Activated T-helper 2 cell treated with anti-CD3 and anti-CD28 coated beads, Interferon-gamma antibody, Interleukin-2, Interleukin-4, amounts not matched to agents 10 μg/mL and 5 μg/mL and 100 μg/mL, durations not matched to agents 14 hours and 24 hours and 36 hours (primary cell): ENCODE measurements around the gene SAMD1. TPM values are rescaled to one million over a fixed set of nuclear protein-coding genes. Genes with fewer than 3 reads are reported as not detected.

Experiments
- DNase-seq: peaks from one replicate; pipeline ENCODE4 v3.0.0; 2021; ENCODE audit warnings: low spot score
- H3K27ac Mint-ChIP-seq: one replicate; pipeline ENCODE4 v1.8.0; 2021; ENCODE audit warnings: mixed read lengths
- H3K27me3 Mint-ChIP-seq: one replicate; pipeline ENCODE4 v1.8.0; 2021; ENCODE audit warnings: low read depth, mixed read lengths
- H3K36me3 Mint-ChIP-seq: one replicate; pipeline ENCODE4 v1.8.0; 2021; ENCODE audit warnings: low read depth, mixed read lengths
- H3K4me1 Mint-ChIP-seq: one replicate; pipeline ENCODE4 v1.8.0; 2021; ENCODE audit warnings: low read depth, mixed read lengths
- H3K4me3 Mint-ChIP-seq: one replicate; pipeline ENCODE4 v1.8.0; 2021; ENCODE audit warnings: low read depth, mild to moderate bottlenecking, moderate library complexity, mixed read lengths
- H3K9me3 Mint-ChIP-seq: one replicate; pipeline ENCODE4 v1.8.0; 2021; ENCODE audit warnings: mixed read lengths
- intact Hi-C: fragments of 100-400 bp; cut with micrococcal nuclease; formaldehyde crosslinking; loops from one replicate; pipeline ENCODE4 v1.15.1; 2023
- total RNA-seq: library from RNA; stranded (reverse); gene quantifications from 2 replicates; pipeline ENCODE4 v1.2.3, GENCODE V29; 2022

The SAMD1 gene
- 131 and 136 TPM in 2 replicates for total RNA-seq

DNA sequence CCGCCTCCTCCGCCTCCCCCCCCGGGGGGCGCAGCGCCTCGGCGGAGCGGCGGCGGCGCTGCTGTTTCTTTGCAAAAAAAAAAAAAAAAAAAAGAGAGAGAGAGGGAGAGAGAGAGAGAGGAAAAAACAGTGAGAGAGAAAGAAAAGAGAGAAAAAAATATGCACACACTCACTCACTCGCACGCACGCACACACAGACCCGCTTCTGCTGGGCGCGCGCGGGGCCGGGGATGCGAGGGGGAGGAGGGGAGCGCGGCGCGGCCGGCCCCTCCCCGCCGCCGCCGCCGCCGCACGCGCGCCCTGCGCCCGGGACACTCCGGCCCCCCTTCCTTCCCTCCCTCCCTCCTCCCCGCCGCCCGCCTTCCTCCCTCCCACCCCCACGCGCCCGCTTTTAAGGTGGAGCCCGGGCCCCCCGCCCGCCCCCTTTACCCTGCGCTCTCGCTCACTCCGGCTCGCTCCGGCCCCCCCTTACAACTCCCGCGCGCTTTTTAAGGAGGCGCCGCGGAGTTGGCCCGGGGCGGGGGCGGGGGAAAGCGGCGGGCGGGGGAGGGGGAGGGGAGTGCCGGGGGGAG, at the start of gene SAMD1:
SAMD1 (minus strand) TSS at position 243 of the 572 bp plus-strand sequence.
- intact Hi-C loops: loop anchor here (1.0 to 2.0 kb wide), 3 partner anchors 9 to 46 kb away; partner anchors contain the start of genes ASF1B and MISP3
- Mint-ChIP-seq H3K27me3 (no peaks in the 10 kb centered on the region), H3K36me3 (peaks cover 49% of the 10 kb centered on the region), H3K9me3 (peaks cover 16% of the 10 kb centered on the region), H3K27ac (peak within 1 kb of the TSS; percentile 99), H3K4me3 (peak within 1 kb of the TSS; percentile 99), H3K4me1 (peaks cover 11% of the 10 kb centered on the region)
- DNase-seq: peak; percentile 74

DNA sequence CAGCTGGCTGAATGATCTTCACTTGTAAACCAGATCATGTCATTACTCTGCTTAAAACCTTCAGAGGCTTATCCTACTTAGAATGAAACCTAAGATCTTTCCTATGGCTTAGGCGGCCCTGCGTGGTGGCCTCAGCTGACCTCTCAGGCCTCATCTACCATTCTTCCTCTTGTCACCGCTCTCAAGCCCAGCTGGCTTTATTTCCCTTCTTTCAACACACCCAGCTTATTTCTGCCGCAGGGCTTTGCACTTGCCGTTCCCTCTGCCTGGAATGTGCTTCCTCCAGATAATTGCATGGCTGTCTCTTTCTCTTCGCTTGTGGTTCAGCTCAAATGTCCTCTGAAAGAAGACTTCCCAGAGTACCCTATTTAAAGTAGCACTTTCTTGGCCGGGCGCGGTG, 49.4 kb upstream of the SAMD1 start:
- intact Hi-C loops: loop anchor here (5.0 kb wide), 4 partner anchors 57 to 227 kb away; partner anchors contain the start of gene MISP3
- Mint-ChIP-seq H3K4me3 (no peak overlapping the region), H3K9me3 (no peaks in the 10 kb centered on the region), H3K4me1 (peaks cover 30% of the 10 kb centered on the region), H3K27ac (peak overlapping the region; percentile 22), H3K36me3 (peaks cover 15% of the 10 kb centered on the region), H3K27me3 (no peaks in the 10 kb centered on the region)
- no peak for DNase-seq

DNA sequence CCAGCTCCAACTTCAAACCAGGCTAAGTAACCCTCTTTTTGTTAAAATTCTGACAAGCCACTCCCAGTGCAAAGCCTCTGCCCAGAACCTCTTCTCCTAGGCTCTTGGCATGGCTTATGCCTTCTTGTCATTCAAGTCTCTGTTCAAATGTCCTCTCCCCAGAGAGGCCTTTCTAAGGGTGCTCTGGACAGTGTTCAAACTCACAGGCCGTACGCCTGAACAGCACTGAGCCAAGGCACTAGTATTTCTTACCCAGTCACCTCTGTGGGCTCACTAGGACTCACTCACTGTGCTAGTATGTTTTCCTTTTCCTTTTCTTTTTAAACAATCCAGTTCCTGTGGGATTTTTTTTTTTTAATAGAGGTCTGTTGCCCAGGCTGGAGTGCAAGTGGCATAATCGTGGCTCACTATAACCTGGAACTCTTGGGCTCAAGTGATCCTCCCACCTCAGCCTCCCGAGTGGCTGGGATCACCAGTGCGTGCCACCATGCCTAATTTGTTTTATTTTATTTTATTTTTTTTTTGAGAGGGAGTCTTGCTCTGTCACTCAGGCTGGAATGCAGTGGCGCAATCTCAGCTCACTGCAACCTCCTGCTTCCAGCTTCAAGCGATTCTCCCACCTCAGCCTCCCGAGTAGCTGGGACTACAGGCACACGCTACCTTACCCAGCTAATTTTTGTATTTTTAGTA, 48.2 kb upstream of the SAMD1 start:
- peak overlapping the region; percentile 50 for H3K27ac Mint-ChIP-seq
- intact Hi-C loops: loop anchor here (5.0 kb wide), 4 partner anchors 59 to 229 kb away; partner anchors contain the start of gene MISP3
- DNase-seq: no peak
- H3K27me3 Mint-ChIP-seq: no peaks in the 10 kb centered on the region
- peaks cover 37% of the 10 kb centered on the region for H3K4me1 Mint-ChIP-seq
- peak overlapping the region; percentile 64 for H3K4me3 Mint-ChIP-seq
- peaks cover 25% of the 10 kb centered on the region for H3K36me3 Mint-ChIP-seq
- no peaks in the 10 kb centered on the region for H3K9me3 Mint-ChIP-seq

DNA sequence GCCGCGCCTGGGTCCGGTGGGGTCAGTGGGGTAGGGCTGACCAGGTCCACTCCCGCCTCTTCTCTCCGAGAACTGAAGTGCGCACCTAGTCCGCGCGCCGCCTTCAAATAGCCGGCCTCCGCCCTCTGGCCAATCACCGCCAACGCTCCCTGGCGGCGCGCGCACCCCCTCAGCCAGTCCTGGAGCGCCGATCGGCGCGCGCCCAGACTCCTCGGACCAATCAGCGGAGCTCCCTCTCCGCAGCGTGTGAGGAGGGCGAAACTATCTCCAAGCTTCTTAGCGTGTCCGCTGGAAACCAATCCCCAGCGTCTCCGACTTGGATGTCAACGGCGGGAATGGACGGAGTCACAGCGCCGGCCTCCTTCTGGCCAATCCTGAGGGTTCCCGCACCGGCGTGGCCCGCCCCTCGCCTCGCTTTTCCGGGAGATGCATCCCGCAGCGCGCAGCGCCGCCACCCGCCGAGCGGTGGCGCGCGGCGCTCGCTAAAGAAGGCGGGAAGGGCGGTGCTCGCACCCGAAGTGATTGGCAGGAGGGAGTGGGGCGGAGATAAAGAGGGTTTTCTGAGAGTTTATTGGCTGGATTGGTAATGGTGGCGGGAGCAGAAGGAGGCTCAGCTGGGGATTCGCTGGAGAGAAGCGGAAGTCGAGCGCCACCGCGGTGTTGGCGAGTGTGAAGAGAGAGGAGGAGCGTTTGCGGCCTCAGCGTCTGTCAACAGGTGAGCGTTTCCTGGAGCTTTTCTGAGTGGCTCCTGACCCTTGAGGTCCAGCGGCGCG, 46.1 kb upstream of the SAMD1 start, which contains the start of gene ASF1B:
ASF1B (minus strand) TSS at position 81 of the 773 bp plus-strand sequence. CDS start 133 bp downstream, outside the sequence.
- DNase-seq: peak; percentile 99
- H3K27ac Mint-ChIP-seq: peak within 1 kb of the TSS; percentile 98
- no peaks in the 10 kb centered on the region for H3K9me3 Mint-ChIP-seq
- H3K4me3 Mint-ChIP-seq: peak within 1 kb of the TSS; percentile 99
- no peaks in the 10 kb centered on the region for H3K27me3 Mint-ChIP-seq
- peaks cover 36% of the 10 kb centered on the region for H3K36me3 Mint-ChIP-seq
- H3K4me1 Mint-ChIP-seq: peaks cover 30% of the 10 kb centered on the region
- intact Hi-C loops: loop anchor here (1.0 to 5.0 kb wide), 12 partner anchors 19 to 362 kb away; partner anchors contain the start of genes C19orf53, DDX39A, MISP3 and PRKACA

DNA sequence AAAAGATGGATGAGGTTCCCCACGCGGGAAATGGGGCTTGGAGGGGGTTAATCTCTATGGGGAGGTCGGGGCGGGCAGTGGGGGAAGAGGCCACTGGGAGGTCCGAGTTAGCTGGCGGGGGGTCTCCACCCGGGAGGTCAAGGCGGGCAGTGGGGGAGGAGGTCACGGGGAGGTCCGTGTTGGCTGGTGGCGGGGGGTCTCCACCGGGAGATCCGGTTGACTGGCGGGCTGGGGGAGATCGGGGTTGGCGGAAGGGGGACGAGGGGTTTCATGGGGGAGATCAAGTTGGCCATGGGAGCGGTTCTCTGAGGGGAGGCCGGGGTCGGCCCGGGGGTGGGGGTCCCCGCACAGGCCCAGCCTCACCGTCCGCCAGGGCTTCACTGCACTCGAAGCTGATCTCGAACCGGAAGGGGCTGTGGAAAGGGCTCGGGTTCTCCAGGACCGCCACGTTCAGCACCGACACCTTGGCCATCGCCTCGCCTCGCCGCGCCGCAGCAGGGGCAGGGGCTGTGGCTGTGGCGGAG, 45.5 kb upstream of the SAMD1 start:
- Mint-ChIP-seq H3K27me3 (no peaks in the 10 kb centered on the region), H3K27ac (peak overlapping the region; percentile 98), H3K4me1 (peaks cover 26% of the 10 kb centered on the region), H3K9me3 (no peaks in the 10 kb centered on the region), H3K36me3 (peaks cover 36% of the 10 kb centered on the region), H3K4me3 (peak overlapping the region; percentile 99)
- DNase-seq: no peak
- intact Hi-C loops: loop anchor here (2.0 to 5.0 kb wide), 10 partner anchors 45 to 361 kb away; partner anchors contain the start of genes C19orf53, DDX39A, MISP3 and SAMD1

DNA sequence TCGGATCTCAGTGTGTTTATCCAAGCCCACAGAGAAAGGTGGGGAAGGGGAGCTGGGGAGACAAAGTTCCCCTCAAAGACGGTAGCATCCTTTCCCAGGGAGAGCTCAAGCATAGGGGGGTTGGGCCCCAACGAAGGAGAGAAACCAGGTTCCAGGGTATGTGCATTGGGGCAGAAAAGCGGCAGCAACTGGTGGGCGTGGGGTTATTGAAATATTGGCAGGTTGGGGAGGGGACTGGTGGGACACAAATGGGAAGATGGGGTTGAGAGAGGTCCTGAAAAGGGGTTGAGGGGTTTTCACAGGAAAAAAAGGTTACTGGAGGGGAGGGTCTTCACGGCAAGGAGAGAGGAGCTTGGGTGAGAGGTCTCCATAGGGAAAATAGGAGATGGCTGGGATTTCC, 44.8 kb upstream of the SAMD1 start:
- intact Hi-C loops: loop anchor here (5.0 kb wide), 4 partner anchors 62 to 232 kb away; partner anchors contain the start of gene MISP3
- Mint-ChIP-seq H3K27me3 (no peaks in the 10 kb centered on the region), H3K9me3 (no peaks in the 10 kb centered on the region)

DNA sequence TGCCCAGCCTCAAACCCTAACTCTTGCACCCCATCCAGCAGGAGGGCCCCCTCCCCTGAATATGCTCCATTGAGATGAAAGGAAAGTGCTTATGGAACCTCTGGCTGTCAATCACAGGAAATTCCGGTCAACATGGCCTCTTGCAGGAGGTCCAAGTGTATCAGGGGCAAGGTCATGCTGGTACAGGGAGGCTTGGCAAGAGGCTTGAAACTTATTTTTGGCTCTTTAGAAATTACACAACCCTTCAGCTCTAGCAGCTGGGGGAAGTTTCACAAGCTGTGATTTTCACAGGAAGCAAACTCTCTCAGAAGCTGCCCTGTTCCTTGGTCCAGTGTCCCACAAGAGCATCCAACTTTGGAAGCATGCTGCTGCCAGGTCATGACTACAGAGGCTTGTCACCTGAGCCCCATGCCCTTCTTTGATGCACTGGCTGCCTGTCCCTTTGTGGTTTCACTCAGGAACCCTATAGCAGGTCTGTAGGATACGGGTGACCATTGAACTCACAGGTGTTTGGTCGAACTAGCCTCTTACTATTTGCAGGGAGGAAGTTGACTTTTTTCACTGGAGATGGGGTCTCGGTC, 37.5 kb upstream of the SAMD1 start:
- Mint-ChIP-seq H3K27me3 (no peaks in the 10 kb centered on the region), H3K4me1 (no peaks in the 10 kb centered on the region), H3K36me3 (peaks cover 48% of the 10 kb centered on the region), H3K4me3 (no peak overlapping the region), H3K27ac (no peak overlapping the region), H3K9me3 (no peaks in the 10 kb centered on the region)
- intact Hi-C loops: no loop called here
- DNase-seq: no peak

More for the DNA sequence above, 44.8 kb upstream of the SAMD1 start:
- H3K4me3 Mint-ChIP-seq: peak overlapping the region; percentile 99
- peaks cover 24% of the 10 kb centered on the region for H3K4me1 Mint-ChIP-seq
- peaks cover 34% of the 10 kb centered on the region for H3K36me3 Mint-ChIP-seq
- no peak for DNase-seq
- peak overlapping the region; percentile 78 for H3K27ac Mint-ChIP-seq

DNA sequence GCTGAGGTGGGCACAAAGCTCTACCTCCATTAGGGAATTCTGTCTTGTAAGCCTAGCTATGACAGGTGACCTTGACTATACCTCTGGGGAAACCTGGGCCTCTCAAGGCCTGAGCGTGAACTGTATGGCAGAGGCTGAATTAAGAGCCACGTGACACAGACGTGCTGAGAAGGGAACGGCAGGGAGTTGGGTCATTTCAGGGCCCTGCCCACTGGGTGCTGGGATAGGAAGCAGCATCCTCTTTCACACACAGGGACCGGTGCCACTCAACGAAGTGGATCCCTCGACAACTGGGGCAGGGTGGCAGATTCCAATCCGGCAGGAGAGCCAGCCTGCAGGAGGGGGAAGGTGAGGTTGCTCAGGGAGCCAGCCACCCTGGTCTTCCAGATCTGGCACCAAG, 36.6 kb upstream of the SAMD1 start:
- intact Hi-C loops: no loop called here
- peaks cover 50% of the 10 kb centered on the region for H3K36me3 Mint-ChIP-seq

DNA sequence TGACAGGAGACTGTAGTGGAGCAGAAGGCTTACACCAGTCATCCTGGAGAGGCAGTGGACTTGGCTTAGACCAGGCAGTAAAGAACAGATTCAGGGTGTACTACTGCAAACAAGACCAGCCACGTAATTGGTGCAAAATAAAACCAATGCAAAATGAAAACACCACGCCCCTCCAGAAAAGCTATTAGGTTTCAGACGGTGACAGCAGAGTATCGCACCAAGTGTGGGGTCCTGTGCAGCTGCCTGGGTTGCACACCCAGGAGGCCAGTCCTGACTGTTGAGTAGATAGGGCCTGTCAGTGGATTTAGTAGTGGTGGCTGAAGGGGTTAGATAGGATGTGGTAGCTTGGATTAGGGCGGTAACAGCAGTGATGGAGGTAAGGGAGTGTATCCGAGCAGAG, 32.4 kb upstream of the SAMD1 start:
- Mint-ChIP-seq H3K27ac (no peak overlapping the region), H3K4me1 (peaks cover 9% of the 10 kb centered on the region), H3K9me3 (no peaks in the 10 kb centered on the region), H3K4me3 (no peak overlapping the region), H3K36me3 (peaks cover 45% of the 10 kb centered on the region), H3K27me3 (no peaks in the 10 kb centered on the region)
- no peak for DNase-seq
- intact Hi-C loops: no loop called here

More for the DNA sequence above, 36.6 kb upstream of the SAMD1 start:
- H3K27ac Mint-ChIP-seq: no peak overlapping the region
- no peaks in the 10 kb centered on the region for H3K4me1 Mint-ChIP-seq
- no peaks in the 10 kb centered on the region for H3K27me3 Mint-ChIP-seq
- H3K4me3 Mint-ChIP-seq: no peak overlapping the region
- H3K9me3 Mint-ChIP-seq: no peaks in the 10 kb centered on the region
- no peak for DNase-seq

DNA sequence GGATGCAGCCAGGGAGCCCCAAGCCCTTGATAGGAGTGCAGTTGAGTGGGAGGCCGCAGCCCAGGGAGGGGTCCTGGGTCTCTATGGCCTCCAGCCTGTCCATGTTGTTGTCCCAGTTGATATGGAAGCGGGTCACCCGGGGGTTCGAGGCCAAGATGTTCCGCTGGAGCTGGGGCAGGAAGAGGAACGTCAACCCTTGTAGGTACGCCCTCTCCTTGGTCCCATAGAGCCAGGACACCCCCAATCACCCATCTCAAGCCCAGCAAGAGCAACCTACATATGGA, 29.9 kb upstream of the SAMD1 start:
- H3K27me3 Mint-ChIP-seq: no peaks in the 10 kb centered on the region
- peaks cover 21% of the 10 kb centered on the region for H3K4me1 Mint-ChIP-seq
- H3K9me3 Mint-ChIP-seq: no peaks in the 10 kb centered on the region
- DNase-seq: no peak
- H3K4me3 Mint-ChIP-seq: no peak overlapping the region
- intact Hi-C loops: no loop called here
- H3K27ac Mint-ChIP-seq: no peak overlapping the region
- H3K36me3 Mint-ChIP-seq: peaks cover 27% of the 10 kb centered on the region

DNA sequence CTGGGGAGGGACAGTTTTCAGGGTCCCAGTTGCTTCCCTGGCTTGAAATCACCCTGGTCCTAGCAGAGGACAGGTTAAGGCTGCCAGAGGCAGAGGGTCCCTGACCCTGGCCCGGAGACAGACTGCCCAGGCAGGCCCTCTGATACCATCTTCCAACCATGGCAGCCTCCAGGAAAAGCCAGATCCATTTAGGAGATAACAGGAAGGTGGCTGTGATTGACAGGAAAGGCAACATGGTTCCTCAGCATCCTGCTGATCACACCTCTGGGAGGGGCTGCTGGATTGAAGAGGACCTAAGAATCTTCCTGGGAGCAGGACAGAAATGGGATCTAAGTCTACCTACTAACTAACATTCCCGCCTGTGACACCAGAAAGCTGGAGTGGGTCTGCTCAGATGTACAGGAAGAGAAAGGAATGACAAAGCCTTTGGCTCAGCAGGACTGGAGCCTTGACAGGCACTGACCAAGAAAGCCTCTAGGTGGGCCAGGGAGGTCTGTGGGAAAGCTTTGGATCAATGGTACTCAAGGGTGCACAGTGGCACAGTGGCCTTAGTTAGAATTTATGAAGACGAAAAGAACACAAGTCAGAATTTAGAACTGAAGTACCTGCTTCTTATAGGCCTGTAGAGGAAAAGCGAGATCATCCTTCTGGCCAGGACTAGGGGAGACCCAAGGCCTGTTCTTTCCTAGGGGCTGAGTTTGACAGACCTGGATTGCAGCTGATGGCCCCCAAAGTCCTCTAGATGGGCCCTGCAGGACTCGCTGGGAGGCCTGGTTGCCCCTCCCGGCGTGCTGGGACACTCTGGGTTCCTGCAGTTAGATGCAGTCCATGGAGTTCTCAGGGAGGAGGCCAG, 29.3 kb upstream of the SAMD1 start:
- Mint-ChIP-seq H3K9me3 (no peaks in the 10 kb centered on the region), H3K27me3 (no peaks in the 10 kb centered on the region), H3K36me3 (peaks cover 23% of the 10 kb centered on the region), H3K4me1 (peaks cover 23% of the 10 kb centered on the region), H3K27ac (no peak overlapping the region), H3K4me3 (no peak overlapping the region)
- intact Hi-C loops: no loop called here
- DNase-seq: no peak
